ENCODE measurements around the gene MANSC1. TPM values are rescaled to one million over a fixed set of nuclear protein-coding genes. Genes with fewer than 3 reads are reported as not detected.
"Not testable (repeated sequence)": the region's sequence is repeated elsewhere in the genome, so short reads cannot be mapped to it uniquely, and the experiment has no call there.

The MANSC1 gene
- total RNA-seq, 1 donor from 2014 or later: 16.2 TPM

DNA sequence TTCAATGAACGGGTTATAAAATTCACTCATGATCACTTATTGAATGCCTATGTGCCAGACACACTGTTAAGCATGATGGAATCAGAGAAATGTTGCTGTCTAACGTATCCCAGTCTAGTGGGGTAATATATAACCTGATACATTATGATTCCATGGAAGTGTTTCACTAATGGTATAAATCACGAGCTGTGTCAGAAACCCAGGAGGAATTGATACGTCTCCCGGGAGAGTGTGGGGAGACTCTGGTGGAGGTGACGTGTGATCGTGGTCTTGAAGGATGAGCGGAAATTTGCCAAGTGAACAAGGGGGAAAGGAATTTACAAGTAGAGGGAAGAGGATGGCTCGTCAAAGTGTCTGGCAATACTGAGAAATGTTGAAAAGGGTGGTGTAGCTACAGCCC, 26.5 kb downstream of the MANSC1 start:
- Histone ChIP-seq H3K27ac (no peak overlapping the region), H3K4me1 (peaks cover 16% of the 10 kb centered on the region), H3K9me3 (no peaks in the 10 kb centered on the region), H3K36me3 (no peaks in the 10 kb centered on the region), H3K4me3 (no peak overlapping the region), H3K27me3 (no peaks in the 10 kb centered on the region)
- TF ChIP-seq POLR2A (IDR thresholded peaks at IDR 0.05) (no peak), POLR2AphosphoS5 (IDR thresholded peaks at IDR 0.05; ENCODE audit: insufficient read depth in 1 of 2, low read depth in 1 of 2) (no peak)
- TF ChIP-seq, protein P1, sequence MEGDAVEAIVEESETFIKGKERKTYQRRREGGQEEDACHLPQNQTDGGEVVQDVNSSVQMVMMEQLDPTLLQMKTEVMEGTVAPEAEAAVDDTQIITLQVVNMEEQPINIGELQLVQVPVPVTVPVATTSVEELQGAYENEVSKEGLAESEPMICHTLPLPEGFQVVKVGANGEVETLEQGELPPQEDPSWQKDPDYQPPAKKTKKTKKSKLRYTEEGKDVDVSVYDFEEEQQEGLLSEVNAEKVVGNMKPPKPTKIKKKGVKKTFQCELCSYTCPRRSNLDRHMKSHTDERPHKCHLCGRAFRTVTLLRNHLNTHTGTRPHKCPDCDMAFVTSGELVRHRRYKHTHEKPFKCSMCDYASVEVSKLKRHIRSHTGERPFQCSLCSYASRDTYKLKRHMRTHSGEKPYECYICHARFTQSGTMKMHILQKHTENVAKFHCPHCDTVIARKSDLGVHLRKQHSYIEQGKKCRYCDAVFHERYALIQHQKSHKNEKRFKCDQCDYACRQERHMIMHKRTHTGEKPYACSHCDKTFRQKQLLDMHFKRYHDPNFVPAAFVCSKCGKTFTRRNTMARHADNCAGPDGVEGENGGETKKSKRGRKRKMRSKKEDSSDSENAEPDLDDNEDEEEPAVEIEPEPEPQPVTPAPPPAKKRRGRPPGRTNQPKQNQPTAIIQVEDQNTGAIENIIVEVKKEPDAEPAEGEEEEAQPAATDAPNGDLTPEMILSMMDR (IDR thresholded peaks at IDR 0.05): no peak
- intact Hi-C loops (cut with DNase I): no loop called here
- no peak for DNase-seq (ENCODE audit: extremely low spot score in 2 of 2)

DNA sequence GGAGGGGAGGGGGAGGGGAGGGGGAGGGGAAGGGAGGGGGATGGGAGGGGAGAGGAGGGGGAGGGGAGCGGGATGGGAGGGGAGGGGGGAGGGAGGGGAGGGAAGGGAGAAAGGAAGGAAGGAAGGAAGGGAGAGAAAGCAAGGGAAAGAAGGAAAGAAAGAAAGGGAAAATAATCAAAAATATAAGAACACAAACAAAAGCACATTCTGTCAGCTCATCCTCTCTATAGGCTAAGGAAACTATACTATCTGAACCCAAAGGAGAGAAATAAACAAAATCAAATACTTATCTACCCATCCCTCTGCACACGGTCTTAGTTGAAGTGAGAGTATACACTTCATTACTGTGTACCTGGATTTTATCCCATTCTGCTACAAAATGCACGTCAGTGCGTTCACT, 26.9 kb downstream of the MANSC1 start:
- intact Hi-C loops (cut with DNase I): no loop called here
- peaks cover 16% of the 10 kb centered on the region for H3K4me1 ChIP-seq
- H3K36me3 ChIP-seq: no peaks in the 10 kb centered on the region
- TF ChIP-seq, protein P1 (IDR thresholded peaks at IDR 0.05): no peak
- TF ChIP-seq POLR2A (IDR thresholded peaks at IDR 0.05) (no peak), POLR2AphosphoS5 (IDR thresholded peaks at IDR 0.05; ENCODE audit: insufficient read depth in 1 of 2, low read depth in 1 of 2) (no peak)
- H3K4me3 ChIP-seq: no peak overlapping the region
- H3K27ac ChIP-seq: no peak overlapping the region
- DNase-seq (ENCODE audit: extremely low spot score in 2 of 2): no peak
- no peaks in the 10 kb centered on the region for H3K27me3 ChIP-seq
- H3K9me3 ChIP-seq: no peaks in the 10 kb centered on the region

DNA sequence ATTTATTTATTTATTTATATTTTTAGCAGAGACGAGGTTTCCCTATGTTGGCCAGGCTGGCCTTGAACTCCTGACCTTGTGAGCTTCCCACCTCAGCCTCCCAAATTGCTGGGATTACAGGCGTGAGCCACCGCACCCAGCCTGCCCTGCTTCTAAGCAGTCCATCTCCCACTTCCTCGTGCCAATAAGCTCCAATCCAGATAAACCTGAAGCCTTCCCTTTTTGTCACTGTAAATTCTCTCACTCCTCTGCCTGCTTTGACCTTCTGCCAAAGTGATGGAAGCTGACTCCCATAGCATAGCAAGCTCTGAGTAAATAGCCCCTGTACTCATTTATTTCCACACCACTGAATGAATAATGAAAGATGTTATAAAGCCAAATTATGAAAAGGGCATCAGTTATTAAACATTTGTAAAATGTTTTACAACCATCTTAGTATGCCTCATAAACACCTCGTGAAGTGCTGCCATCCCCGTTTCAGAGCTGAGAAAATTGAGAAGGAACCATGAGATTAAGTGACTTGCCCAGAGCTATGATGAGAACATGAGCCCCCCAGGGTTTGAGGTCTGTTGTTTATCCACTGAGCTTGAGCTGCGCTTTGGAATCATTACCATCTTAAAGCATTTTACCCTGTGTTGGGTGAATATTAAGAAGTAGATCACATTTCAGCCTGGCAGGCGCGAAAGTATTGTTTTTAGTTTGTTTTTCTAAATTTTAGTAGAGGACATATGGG, 30.4 kb downstream of the MANSC1 start:
- TF ChIP-seq POLR2AphosphoS5 (IDR thresholded peaks at IDR 0.05; ENCODE audit: insufficient read depth in 1 of 2, low read depth in 1 of 2): peak in 1 of 2 donors; percentile 9
- TF ChIP-seq, protein P1 (IDR thresholded peaks at IDR 0.05): no peak
- H3K36me3 ChIP-seq: no peaks in the 10 kb centered on the region
- no peaks in the 10 kb centered on the region for H3K27me3 ChIP-seq
- H3K4me3 ChIP-seq: peak overlapping the region in 1 of 2 donors; percentile 3
- peaks cover 16% of the 10 kb centered on the region for H3K4me1 ChIP-seq
- H3K27ac ChIP-seq: peak overlapping the region; percentile 49
- no peak for DNase-seq (ENCODE audit: extremely low spot score in 2 of 2)
- no peaks in the 10 kb centered on the region for H3K9me3 ChIP-seq
- intact Hi-C loops (cut with DNase I): no loop called here

DNA sequence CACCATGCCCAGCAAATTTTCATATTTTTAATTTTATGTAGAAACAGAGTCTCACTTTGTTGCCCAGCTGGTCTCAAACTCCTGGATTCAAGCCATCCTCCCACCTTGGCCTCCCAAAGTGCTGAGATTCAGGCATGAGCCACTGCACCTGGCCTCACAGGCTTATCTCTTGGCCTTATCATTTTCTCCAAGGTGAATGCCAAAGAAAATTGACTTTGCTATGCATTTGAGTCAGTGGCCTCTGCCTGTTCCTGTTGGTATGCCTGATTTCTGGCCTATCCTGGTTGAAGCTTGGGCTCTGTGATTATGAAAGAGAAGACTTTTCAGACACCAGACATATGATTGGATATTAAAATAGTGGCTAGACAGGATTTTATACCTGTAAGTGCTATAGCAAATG, 34.2 kb downstream of the MANSC1 start:
- Histone ChIP-seq H3K27ac (no peak overlapping the region), H3K36me3 (no peaks in the 10 kb centered on the region), H3K9me3 (no peaks in the 10 kb centered on the region), H3K4me3 (no peak overlapping the region), H3K27me3 (no peaks in the 10 kb centered on the region), H3K4me1 (peaks cover 3% of the 10 kb centered on the region)
- intact Hi-C loops (cut with DNase I): no loop called here
- DNase-seq (ENCODE audit: extremely low spot score in 2 of 2): no peak
- no peak for TF ChIP-seq POLR2A (IDR thresholded peaks at IDR 0.05)
- no peak for TF ChIP-seq POLR2AphosphoS5 (IDR thresholded peaks at IDR 0.05; ENCODE audit: insufficient read depth in 1 of 2, low read depth in 1 of 2)
- TF ChIP-seq, protein P1 (IDR thresholded peaks at IDR 0.05): no peak

DNA sequence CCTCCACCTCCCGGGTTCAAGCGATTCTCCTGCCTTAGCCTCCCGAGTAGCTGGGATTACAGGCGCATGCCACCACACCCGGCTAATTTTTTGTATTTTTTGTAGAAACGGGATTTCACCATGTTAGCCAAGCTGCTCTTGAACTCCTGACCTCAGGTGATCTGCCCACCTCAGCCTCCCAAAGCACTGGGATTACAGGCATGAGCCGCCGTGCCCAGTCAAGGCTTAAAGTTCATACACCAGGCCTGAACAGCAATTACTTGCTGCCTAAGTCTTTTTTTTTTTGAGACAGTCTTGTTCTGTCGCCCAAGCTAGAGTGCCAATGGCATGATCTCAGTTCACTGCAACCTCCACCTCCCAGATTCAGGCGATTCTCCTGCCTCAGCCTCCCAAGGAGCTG, 39.3 kb downstream of the MANSC1 start:
- DNase-seq (ENCODE audit: extremely low spot score in 2 of 2); intact Hi-C loops (cut with DNase I); H3K9me3 ChIP-seq; H3K4me1 ChIP-seq; H3K27ac ChIP-seq; H3K36me3 ChIP-seq; H3K27me3 ChIP-seq; H3K4me3 ChIP-seq: not testable (repeated sequence)

All from vagina (tissue), 2 donors.